Natural killer cell (primary cell): ENCODE measurements around the gene MACROH2A1. TPM values are rescaled to one million over a fixed set of nuclear protein-coding genes. Genes with fewer than 3 reads are reported as not detected.

Experiments used
- ATAC-seq, 3 donors: fragments of 150-1000 bp in 2 of 3; fragments of 200-7000 bp in 1 of 3; cut with Tn5 transposase; 1 replicate in 1 of 3; 2 replicates in 2 of 3; pipeline ENCODE4 v1.10.0; 2021; ENCODE audit warnings: mild to moderate bottlenecking in 2 of 3, moderate library complexity in 2 of 3
- DNase-seq, 2 donors: peaks; one replicate each; pipeline versions ENCODE4 v3.0.0 to v3.0.0-alpha.2; 2013 to 2021; ENCODE audit warnings: mixed read lengths in 1 of 2
- H3K27ac ChIP-seq: one replicate; pipeline ENCODE4 v1.5.1; 2013; ENCODE audit warnings: mild to moderate bottlenecking, low read length
- H3K27me3 ChIP-seq: one replicate; pipeline ENCODE4 v1.6.1; 2013; ENCODE audit warnings: low read length; ENCODE audit not compliant: control insufficient read depth, insufficient read depth
- H3K36me3 ChIP-seq: one replicate; pipeline ENCODE4 v1.6.1; 2013; ENCODE audit warnings: low read length; ENCODE audit not compliant: control insufficient read depth, insufficient read depth
- H3K4me1 ChIP-seq: one replicate; pipeline ENCODE4 v1.6.1; 2013; ENCODE audit warnings: low read length; ENCODE audit not compliant: control insufficient read depth, insufficient read depth
- H3K4me3 ChIP-seq: one replicate; pipeline ENCODE4 v1.5.1; 2013; ENCODE audit warnings: low read length
- H3K9me3 ChIP-seq: one replicate; pipeline ENCODE4 v1.6.1; 2013; ENCODE audit warnings: low read length; ENCODE audit not compliant: control insufficient read depth, insufficient read depth
- H3K27ac Mint-ChIP-seq, 2 donors: one replicate each; pipeline ENCODE4 v1.8.0; 2022; ENCODE audit warnings: mild to moderate bottlenecking in 2 of 2, mixed read lengths in 2 of 2, moderate library complexity in 1 of 2
- H3K27me3 Mint-ChIP-seq, 2 donors: one replicate each; pipeline ENCODE4 v1.8.0; 2022; ENCODE audit warnings: low read depth in 2 of 2, mixed read lengths in 2 of 2
- H3K36me3 Mint-ChIP-seq: one replicate; pipeline ENCODE4 v1.8.0; 2022; ENCODE audit warnings: mixed read lengths
- H3K4me1 Mint-ChIP-seq, 2 donors: one replicate each; pipeline ENCODE4 v1.8.0; 2022; ENCODE audit warnings: mixed read lengths in 2 of 2
- H3K4me3 Mint-ChIP-seq: one replicate; pipeline ENCODE4 v1.8.0; 2022; ENCODE audit warnings: mild to moderate bottlenecking, moderate library complexity, mixed read lengths
- H3K9me3 Mint-ChIP-seq, 2 donors: one replicate each; pipeline ENCODE4 v1.8.0; 2022; ENCODE audit warnings: mixed read lengths in 2 of 2
- CTCF ChIP-seq: fragments of 200-600 bp; IDR thresholded peaks from one replicate; pipeline ENCODE4 v1.8.0; 2022; ENCODE audit warnings: antibody characterized with exemption
- WGBS: methylation state at CpG from one replicate; pipeline ENCODE4 v1.1.7; 2013; ENCODE audit warnings: missing lambda C conversion rate; ENCODE audit not compliant: insufficient coverage; 5-methylcytosine and 5-hydroxymethylcytosine counted together
- intact Hi-C: fragments of 100-400 bp; cut with micrococcal nuclease; formaldehyde crosslinking; loops from one replicate; pipeline ENCODE4 v1.14.2; 2022
- total RNA-seq, 4 donors: library from RNA; stranded (reverse); fragments of 120-200 nt in 1 of 4; gene quantifications; one replicate each; pipeline versions ENCODE4 v1.2.3 to v1.2.4, GENCODE V29; 2013 to 2022

Gene MACROH2A1
- total RNA-seq, 3 donors from 2014 or later (not counting 1 experiment from before 2014, with no cell fraction given) = 139 to 160 (median 139) TPM

DNA sequence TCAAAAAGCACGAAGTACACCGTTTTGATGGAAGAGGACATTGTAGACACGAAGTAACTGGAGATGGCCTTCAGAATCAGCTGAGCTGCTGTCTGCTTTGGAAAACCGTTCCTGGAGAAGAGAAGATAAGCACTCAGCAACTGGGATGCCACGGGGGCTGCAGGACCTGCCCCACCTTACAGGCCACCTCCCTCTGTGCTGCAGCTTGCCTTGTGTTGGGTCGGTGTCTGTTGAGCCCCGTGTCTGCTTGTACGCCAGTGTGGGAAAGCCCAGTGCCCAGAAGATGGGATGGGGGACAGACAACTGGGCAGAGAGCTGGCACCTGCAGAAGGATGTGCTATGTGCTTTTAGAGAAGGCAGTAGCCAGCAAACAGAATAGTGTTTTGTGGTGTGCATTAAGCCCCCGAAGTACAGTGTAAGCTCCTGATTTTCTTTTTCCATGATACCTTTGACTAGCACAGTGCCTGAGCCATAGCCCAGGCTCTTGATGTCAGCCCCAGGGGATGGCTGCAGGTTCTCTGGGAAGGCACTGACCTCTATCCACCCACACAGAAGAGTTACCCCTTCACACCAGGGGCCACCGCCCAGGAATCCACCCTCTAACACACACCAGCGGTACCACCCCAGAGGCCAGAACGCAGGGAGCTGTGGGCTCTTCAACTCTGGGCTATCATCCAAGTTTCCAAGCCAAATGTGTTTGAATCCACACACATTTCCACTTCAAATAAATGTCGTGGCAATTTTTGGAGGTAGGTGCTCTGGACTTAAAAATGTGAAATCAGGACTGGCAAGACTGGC is 63.8 kb downstream of the MACROH2A1 start:
- peak overlapping the region in 1 of 2 donors; percentile 31 for H3K27ac Mint-ChIP-seq
- no peaks in the 10 kb centered on the region for H3K36me3 Mint-ChIP-seq
- no peaks in the 10 kb centered on the region for H3K9me3 ChIP-seq
- no peaks in the 10 kb centered on the region for H3K27me3 Mint-ChIP-seq
- TF ChIP-seq CTCF = no peak
- H3K4me1 Mint-ChIP-seq = no peaks in the 10 kb centered on the region
- H3K4me1 ChIP-seq = no peaks in the 10 kb centered on the region
- DNase-seq (no peak), ATAC-seq (no peak)
- 92% methylated on average over 13 of the region's 13 CpGs for WGBS
- H3K27ac ChIP-seq = no peak overlapping the region
- intact Hi-C loops = no loop called here
- no peaks in the 10 kb centered on the region for H3K9me3 Mint-ChIP-seq
- no peak overlapping the region for H3K4me3 Mint-ChIP-seq
- H3K36me3 ChIP-seq = peaks cover 65% of the 10 kb centered on the region
- H3K4me3 ChIP-seq = no peak overlapping the region
- no peaks in the 10 kb centered on the region for H3K27me3 ChIP-seq

DNA sequence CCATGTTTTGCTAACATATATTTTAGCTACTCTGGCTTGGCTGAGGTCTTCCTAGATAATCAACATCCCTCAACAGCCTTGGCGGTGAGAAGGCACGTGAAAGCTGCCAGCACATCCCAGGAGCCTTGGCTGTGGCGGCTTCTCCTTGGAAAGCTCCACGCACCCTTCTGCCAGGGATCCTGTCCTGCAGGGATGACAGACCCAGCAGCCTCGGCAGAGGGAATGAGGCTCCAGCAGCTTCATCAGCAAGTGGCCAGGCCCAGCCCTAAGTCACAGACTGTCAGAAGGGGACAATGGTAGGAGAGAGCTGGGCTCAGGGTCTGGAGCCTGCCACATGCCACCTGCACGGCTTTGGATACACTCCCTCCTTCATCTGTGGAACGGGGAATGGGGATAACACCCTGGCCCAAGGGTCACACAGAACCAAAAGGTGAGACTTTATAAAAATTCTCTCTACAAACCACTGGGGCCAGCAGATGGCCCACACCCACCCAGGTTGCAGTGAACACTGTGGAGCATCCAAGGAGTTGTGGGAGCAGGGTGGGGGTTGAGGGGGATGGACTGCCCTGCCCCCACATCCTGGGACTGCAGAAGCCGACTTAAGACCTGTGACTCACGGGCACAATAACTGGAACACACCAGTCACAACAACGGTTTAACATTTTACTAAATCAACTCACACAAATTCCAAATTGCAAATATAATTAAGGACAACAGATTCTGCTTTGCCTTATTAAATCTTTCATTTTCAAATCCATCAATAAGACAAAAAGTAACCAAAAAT is 65.1 kb downstream of the MACROH2A1 start:
- ATAC-seq (no peak), DNase-seq (no peak)
- H3K27ac ChIP-seq = no peak overlapping the region
- no peak for TF ChIP-seq CTCF
- WGBS = 94% methylated on average over 10 of the region's 10 CpGs
- no peak overlapping the region for H3K4me3 Mint-ChIP-seq
- H3K27me3 Mint-ChIP-seq = no peaks in the 10 kb centered on the region
- H3K9me3 Mint-ChIP-seq = no peaks in the 10 kb centered on the region
- H3K4me1 ChIP-seq = no peaks in the 10 kb centered on the region
- no peaks in the 10 kb centered on the region for H3K9me3 ChIP-seq
- H3K4me3 ChIP-seq = no peak overlapping the region
- intact Hi-C loops = no loop called here
- no peak overlapping the region for H3K27ac Mint-ChIP-seq
- no peaks in the 10 kb centered on the region for H3K27me3 ChIP-seq
- no peaks in the 10 kb centered on the region for H3K4me1 Mint-ChIP-seq
- peaks cover 52% of the 10 kb centered on the region for H3K36me3 ChIP-seq
- no peaks in the 10 kb centered on the region for H3K36me3 Mint-ChIP-seq

- DNase-seq (peak in 1 of 2 donors; percentile 51), ATAC-seq (no peak)
- TF ChIP-seq CTCF = peak; percentile 12
- H3K9me3 ChIP-seq = no peaks in the 10 kb centered on the region
- Mint-ChIP-seq H3K36me3 (no peaks in the 10 kb centered on the region), H3K9me3 (no peaks in the 10 kb centered on the region), H3K4me3 (no peak overlapping the region), H3K4me1 (no peaks in the 10 kb centered on the region), H3K27me3 (no peaks in the 10 kb centered on the region), H3K27ac (no peak overlapping the region)
- H3K4me3 ChIP-seq = no peak overlapping the region
- no peaks in the 10 kb centered on the region for H3K4me1 ChIP-seq
- intact Hi-C loops = no loop called here
- H3K27ac ChIP-seq = no peak overlapping the region
- no peaks in the 10 kb centered on the region for H3K27me3 ChIP-seq
- peaks cover 40% of the 10 kb centered on the region for H3K36me3 ChIP-seq
- WGBS = 68% methylated on average over 5 of the region's 5 CpGs
These were observed 66.4 kb downstream of the MACROH2A1 start for GRCh38 chr5:135332519-135333150.
